ENCODE measurements around the gene PPP1R9A.

PPP1R9A gene

DNA sequence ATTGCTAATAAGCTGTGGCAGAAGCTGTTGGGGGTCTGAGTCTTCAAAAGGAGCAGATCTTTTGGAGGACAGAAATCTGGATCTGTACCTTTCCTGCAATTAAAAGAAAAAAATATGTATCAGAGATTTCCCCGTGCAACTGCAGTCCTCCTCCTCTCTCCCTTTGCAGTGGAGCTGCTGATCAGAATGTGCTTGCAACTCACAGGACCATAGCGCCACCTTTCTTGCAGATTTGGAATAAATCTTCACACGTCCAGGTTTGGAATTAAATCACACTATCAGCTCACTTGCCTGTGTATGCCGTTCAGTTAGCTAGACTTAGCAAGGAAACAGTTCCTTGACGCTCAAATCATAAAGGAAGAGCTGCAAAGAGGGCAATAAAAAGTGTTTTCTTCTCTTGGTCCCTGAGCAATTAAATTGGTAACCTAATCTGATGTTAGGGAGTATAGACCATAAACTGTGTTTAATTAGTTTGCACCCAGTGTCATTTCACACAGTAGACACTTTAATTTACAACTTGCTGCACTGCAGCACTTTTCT, 339.5 kb downstream of the PPP1R9A start:
- in situ Hi-C loops (cut with MboI; ENCODE audit: low sequenced_read_pairs), result no loop called here

DNA sequence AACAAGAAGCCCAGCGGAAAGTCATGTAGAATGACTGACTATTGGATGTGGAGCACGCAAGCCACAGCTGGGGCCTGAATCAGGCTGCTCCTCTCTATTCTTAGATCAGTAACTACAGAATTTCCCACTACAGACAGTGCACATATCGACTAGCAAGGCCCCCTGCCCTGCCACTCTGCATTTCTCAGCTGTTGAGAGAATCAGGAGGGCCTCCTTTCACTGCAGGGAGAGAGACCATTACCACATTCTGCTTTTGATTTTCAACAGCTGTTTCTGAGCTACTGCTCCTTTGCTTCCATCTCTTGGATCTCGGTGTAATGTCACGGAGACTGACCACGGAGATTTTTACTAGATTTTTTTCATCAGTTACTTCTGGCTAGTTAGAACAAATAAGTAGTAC, 343.2 kb downstream of the PPP1R9A start:
- in situ Hi-C loops (cut with MboI; ENCODE audit: low sequenced_read_pairs), result no loop called here

DNA sequence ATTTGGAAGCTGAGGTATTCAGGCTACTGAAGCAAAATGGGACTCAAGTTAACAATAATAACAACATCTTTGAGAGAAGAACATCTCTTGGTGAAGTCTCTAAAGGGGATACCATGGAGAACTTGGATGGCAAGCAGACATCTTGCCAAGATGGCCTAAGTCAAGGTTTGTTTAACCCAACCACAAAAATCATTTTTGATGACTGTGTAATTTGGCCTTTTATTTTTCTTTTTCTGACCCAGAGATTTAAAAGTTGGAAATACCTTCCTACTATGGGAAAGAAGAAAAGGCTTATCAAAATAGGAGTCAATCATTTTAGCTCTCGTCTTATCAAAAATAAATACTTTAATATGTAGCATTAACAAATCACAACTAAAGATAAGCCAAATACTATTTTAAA, 344.6 kb downstream of the PPP1R9A start:
- in situ Hi-C loops (cut with MboI; ENCODE audit: low sequenced_read_pairs), result no loop called here

DNA sequence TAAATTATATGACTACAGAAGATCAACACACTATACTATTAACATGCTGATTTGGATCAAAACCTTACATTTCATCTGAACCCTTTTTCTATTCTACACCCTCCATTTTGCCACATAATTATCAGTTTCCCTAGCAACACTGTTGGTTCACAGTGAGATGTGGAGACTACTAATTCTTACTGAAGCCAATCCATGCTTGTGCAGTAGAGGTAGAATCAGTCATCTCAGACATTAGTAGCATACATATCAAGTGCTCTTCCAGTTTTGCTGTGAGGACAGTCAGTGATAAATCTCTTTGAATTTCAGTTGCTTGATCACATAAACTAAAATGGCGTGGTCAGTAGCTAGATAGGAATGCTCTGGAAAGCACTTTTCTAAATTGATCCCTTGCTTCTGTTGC, 346.6 kb downstream of the PPP1R9A start:
- in situ Hi-C loops (cut with MboI; ENCODE audit: low sequenced_read_pairs), result no loop called here

DNA sequence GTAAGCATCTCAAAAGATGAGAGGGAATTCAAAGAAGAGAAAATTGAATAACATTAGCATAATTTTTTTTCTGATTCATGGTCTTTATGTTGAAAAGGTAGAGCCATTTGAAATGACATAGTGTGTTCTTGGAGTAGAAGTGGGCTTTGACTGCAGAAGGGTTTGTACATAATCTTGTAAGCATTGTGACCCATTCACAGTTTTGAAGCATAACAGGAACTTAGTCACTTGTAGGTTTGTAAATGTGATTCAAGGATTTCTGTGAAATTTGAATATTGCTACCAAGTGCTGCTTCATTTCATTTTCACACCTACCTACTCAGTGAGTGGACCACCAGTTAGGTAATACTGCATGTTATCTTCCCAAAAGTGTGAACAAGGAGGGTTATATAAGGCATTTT, 348.3 kb downstream of the PPP1R9A start:
- in situ Hi-C loops (cut with MboI; ENCODE audit: low sequenced_read_pairs), result no loop called here

DNA sequence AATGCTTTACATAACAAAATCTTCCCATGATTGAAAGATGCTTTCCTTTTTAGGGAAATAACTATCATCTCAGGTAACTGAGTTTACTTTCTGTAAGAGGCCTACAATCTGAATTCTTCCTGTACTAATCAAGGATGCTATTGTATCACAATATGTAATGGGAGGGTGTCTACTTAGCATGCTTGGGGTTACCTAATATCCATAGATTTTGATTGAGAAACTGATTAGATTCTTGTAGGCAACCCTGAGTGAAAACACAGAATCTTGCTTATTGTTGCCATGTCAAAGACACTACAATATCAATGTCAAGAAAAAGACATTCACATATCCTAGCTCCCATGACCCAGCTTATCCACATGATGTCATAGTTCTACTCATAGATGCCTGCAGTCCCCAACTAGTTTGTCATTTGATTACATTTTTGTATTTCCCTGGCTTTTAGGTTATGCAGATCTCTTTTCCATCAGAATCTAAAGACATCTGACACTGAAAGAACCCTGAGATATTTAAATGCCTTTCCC, 354.6 kb downstream of the PPP1R9A start:
- in situ Hi-C loops (cut with MboI; ENCODE audit: low sequenced_read_pairs), result no loop called here

DNA sequence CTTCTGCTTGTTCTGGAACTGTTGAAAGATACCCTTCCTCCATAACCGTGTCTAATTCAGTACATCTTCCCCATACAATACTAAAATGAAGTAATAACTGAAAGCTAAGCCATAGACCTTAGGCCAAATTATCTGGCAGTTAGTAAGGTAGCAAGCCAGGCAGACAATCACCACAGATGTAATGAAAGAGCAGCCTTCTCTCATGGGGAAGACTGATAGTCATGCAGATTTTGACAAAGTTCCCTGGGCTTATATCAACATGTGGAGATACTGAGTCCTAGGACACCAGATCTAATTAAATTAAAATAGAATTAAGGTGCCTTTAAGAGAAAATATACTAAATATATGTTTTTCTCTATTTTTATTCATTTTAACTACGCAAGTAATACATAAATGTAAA, 355.5 kb downstream of the PPP1R9A start:
- in situ Hi-C loops (cut with MboI; ENCODE audit: low sequenced_read_pairs), result no loop called here

DNA sequence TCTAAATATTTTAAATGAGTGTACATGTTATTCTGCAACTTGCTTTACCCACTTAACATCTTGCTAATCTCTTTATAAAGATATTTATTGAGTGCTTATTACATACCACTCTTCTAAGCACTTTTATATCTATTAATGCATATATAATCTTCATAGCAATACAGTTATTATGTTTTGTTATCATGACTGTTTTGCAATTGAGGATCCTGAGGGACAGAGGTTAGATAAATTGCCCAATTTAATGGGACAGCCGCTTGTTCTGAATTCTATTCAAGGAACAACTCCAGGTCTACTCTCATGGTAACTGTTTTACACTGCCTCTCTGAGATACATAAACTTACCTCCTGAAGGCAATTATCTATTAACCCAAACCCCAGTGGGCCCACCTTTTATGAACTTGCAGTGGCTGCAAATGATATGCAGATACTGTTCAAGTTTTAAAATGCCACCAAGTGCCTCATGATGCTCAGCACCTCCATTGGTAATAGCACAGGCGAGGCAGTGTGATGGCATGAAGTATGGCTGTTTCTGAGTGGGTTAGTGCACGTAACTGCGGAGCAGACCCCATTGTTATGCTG, 356.5 kb downstream of the PPP1R9A start:
- in situ Hi-C loops (cut with MboI; ENCODE audit: low sequenced_read_pairs), result no loop called here

DNA sequence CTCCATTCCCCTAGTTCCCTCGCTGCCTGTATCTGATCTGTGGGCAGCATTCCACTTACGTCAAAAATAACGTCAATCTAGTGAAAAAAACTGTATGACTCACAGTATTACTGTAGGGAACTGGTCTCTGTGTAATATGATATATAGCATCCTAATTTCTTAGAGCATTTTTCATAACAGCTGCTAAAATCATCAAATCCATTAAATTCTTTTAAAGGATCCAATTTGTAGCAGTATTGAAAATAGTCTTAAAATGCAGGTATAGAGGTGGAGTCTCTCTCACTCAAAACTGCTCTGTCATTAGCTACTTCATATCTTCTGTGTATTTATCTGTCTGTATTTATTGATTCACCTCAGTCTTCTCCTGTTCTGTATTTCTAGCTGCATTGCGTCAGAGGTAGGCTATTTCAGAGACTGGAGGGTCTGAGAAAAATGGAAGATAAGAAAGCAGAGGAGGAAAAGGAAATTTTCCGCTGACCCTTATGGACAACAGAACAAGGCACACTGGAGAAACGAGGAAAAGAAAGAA, 357.0 kb downstream of the PPP1R9A start:
- in situ Hi-C loops (cut with MboI; ENCODE audit: low sequenced_read_pairs), result no loop called here

DNA sequence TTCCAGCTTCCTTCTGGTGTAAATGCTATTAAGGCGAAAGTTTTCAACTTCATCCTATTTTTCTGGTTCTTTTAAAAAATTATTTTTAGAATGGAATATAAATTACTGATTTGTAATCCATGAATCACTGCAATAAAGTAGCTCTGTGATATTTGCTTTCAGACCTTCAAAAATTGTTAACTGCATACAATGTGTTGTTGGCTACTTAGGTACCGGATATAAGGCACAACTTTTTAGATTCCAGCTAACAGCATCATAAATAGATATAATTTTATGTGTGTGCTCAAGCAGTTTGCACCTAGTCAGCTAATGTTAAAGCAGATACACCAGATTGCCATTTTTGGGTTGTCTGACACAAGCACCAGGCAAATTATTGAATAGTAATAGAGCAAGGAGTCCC, 358.2 kb downstream of the PPP1R9A start:
- in situ Hi-C loops (cut with MboI; ENCODE audit: low sequenced_read_pairs), result no loop called here

DNA sequence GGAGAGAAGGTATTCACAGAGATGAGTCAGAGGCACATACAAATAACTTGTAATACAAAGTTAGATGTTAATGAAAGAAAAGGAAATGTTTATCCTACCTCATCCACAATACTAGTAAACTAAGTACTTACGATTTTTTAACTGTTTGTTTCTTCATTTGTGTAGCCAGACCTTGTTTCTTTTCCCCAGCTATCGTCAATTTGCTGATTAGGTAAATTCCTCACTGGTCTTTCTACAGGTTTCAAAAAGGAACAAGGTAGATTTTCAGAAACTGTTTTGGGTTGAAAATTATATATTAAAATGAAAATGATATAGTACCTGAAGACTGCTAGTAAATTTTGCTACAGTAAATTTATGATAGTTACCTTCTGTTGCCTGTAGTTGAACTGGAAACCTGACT, 360.4 kb downstream of the PPP1R9A start:
- in situ Hi-C loops (cut with MboI; ENCODE audit: low sequenced_read_pairs), result no loop called here

DNA sequence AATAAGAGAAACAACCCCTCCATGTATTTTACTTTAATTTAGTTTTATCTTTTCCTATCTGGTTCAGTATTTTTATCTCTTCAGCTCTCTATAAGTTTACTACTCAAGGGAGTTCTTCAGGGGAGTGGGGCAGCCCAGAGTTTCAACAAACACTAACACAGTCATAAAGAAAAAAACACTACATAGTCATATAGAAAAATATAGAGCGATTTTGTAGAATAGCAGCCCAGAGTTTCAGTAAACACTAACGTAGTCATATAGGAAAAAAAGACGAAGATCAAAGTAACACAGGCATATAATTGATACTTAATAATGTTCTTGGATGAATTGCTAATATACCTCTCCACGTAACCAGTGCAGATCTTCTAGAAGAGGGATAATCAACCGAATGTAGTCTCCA, 362.2 kb downstream of the PPP1R9A start:
- in situ Hi-C loops (cut with MboI; ENCODE audit: low sequenced_read_pairs), result no loop called here

DNA sequence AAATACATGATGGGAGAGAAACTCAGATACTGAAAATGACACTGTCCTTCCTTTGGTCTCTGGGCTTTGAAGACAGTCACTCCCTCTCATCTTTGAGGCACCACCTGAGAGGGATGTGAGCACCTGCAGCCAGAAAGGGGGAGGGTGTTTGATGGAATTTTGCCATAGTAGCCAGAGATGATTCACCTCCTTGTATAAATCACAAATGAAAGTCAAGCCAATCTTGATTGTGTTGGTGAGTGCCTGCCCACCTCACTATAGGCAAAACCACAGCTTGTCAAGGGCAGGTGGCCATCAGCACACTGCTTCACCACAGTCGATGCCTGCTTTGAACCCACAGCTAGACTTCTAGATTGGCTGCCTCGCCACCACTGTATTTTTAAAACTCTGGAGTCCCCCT, 368.7 kb downstream of the PPP1R9A start:
- in situ Hi-C loops (cut with MboI; ENCODE audit: low sequenced_read_pairs), result no loop called here

DNA sequence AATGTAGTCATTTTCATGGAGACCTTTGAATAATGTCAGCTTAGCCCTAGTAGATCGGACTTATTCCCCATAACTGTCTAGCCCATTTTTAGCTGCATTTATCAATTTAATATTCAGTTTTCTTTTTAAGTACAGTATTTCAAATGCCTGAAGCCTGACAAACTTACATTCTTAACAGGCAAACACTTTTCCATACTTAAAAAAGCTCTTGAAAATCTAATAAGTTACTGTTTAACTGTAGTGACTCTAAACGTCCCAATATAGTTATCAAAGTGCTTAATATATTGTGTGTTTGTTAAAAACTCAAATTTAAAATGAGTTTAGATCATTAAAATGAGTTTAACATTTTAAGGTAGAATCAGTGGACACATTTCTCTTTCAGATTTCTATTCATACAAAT, 372.0 kb downstream of the PPP1R9A start:
- in situ Hi-C loops (cut with MboI; ENCODE audit: low sequenced_read_pairs), result no loop called here

DNA sequence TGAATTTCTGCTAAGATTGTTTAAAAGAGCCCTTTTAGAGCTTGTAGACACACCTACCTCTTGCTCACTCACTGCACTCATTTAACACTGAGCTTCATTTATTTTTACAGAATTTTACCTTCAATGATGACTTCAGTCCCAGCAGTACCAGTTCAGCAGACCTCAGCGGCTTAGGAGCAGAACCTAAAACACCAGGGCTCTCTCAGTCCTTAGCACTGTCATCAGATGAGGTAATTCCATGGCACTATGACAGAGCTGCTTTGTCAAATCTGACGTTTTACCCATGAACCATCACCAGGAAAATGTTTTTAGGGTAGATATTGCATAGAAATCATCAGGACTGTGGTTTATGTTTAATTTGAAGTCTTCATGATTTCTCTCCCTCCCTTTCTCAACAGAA, 378.7 kb downstream of the PPP1R9A start:
- in situ Hi-C loops (cut with MboI; ENCODE audit: low sequenced_read_pairs), result no loop called here

DNA sequence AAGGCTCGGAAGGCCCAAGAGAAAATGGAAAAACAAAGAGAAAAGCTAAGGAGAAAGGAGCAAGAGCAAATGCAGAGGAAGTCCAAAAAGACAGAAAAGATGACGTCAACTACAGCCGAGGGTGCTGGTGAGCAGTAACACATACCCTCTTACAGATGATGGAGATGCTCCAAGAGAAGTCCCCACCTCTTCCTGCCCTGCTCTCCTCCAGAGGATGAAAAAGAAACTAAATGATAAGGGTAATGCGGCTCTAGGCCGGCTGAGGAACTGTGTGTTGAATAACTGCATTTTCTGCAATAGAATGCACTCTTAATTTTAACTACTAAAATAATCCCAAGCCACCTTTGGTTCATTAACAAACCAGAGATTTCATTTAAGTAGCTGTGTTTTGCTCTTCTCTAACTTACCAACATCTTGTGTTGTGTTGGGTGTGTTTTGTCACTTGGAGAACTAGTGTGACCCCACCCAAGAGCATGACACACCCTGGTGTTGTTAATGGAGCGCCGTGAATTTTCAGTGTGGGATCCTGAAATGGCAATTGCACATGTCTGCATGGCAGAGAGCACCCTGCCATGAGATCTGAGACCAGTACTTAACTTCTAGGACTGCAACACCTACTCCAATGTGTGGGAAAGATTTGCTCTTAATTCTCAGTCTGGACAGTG, 382.9 kb downstream of the PPP1R9A start:
- in situ Hi-C loops (cut with MboI; ENCODE audit: low sequenced_read_pairs), result no loop called here

DNA sequence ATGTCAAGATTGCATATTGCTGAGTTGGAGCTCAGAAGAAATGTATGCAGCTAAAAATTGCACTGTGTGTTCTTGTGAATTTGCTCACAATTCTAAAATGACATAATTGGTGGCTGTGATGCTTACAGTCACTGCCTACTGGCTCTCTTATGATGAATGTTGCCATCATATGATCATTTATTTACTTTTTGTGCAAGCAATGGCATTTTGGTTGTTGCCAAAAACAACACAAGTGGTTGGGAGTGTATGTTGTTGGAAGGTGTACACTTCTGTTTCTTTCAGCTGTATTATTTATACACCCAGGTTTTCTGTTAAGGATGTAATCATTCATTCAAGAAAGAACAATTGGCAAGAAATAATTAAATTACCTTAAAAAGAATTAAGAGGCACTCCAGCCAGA, 388.0 kb downstream of the PPP1R9A start:
- in situ Hi-C loops (cut with MboI; ENCODE audit: low sequenced_read_pairs), result no loop called here

DNA sequence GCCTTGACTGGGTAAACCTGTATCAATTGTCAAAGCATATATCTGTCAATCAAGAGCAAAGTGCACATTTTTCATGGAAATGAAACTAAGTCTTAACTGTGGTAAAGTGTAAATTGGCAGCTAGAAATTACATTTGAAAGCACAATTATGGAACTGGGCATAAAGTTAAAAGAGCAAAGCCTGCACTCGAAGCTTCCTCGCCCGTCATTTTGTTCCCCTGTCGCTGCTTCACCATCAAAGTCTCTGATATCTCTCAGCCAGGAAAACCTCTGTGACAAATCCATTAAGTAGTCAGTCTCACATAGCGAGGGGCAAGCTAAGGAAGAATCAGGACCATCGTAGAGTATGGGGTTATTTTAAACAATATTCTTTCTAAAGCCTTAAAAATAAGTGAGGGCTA, 389.1 kb downstream of the PPP1R9A start:
- in situ Hi-C loops (cut with MboI; ENCODE audit: low sequenced_read_pairs), result no loop called here

DNA sequence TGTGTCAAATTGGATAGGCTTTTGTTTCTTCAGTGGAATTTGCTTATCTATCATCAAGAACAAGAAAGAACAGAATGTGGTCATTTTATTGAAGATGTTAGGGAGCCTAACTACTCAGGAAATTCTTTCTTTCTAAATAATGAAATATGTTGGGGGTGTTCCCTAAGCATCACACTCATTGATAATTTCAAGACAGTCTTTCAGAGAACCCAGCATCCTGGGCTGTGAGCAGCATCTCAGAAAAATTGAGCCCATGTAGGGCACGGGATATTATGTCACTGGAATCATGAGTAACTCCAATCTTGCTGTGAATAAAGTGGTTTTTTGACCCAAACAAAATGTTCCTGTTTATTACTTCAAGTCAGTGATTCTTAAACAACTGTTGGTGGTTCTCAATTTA, 389.6 kb downstream of the PPP1R9A start:
- in situ Hi-C loops (cut with MboI; ENCODE audit: low sequenced_read_pairs), result no loop called here

DNA sequence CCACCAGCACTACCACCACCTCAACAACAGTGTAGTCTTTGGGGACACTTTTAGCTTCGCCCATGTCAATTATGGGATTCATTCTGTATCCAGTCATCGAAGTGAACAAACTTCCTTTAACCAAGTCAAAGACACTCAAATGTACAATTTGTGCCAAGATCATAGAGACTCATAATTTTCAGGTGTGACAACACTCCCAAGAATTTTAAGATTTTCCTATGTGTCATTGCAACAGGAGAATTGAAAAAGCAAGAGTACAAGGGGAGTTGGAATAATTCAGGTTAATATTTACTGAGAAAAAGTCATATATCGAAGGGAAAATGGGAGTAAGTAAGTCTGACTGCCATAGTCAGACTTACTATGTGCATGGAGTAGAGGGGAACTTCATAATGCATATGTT, 390.7 kb downstream of the PPP1R9A start:
- in situ Hi-C loops (cut with MboI; ENCODE audit: low sequenced_read_pairs), result no loop called here

DNA sequence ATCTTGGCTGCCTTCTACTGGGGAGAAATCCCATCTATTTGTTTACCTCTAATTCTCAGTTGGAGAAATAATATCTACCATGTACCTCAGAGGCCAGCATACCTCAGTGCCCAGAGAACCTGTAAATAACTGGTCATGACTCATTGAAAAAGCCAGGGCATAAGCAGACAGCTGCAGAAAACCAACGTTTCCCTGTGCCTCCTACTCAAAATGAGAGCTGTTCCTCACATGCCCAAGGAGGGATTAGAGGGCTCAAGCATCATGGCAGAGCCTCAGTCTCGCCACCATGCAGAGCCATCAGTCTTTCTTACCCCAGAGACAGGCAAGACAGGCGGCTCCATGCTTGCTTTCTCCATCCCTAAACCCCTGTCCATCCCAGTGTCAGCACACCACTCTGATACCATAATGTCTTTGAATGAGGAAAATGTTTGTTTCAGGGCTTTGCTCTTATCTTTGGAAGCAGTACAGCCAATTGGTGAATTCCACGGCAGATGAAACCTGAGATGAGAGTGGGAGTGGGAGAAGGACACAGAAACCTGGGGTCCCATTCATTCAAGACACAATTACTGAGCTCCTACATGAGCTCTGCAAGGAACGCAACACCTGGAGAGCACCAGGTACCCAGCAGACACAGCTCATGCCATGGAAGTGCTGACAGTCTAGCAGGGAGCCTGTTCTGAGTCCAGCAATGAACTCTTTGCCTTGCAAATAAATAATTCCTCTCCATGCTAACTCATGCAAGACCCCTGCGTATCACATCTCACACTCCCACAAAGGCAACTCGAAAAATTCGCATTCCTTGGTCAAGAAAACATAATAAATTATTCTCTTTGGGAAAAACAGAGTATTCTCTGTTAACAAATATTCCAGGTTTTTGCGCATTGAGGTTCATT, 395.9 kb downstream of the PPP1R9A start:
- in situ Hi-C loops (cut with MboI; ENCODE audit: low sequenced_read_pairs), result no loop called here
